Stimulated activated CD8-positive, alpha-beta memory T cell treated with anti-CD3 and anti-CD28 coated beads, Interleukin-2, amount 100 ng/mL, for 1 hour (primary cell): ENCODE data around the gene SRSF3.
"Not testable (repeated sequence)": the region's sequence is repeated elsewhere in the genome, so short reads cannot be mapped to it uniquely, and the experiment has no call there.

Experiments used
- DNase-seq, 2 donors: peaks; one replicate each; pipeline ENCODE4 v3.0.0-alpha.2; 2020; ENCODE audit warnings: low read depth in 2 of 2

Gene SRSF3

DNA sequence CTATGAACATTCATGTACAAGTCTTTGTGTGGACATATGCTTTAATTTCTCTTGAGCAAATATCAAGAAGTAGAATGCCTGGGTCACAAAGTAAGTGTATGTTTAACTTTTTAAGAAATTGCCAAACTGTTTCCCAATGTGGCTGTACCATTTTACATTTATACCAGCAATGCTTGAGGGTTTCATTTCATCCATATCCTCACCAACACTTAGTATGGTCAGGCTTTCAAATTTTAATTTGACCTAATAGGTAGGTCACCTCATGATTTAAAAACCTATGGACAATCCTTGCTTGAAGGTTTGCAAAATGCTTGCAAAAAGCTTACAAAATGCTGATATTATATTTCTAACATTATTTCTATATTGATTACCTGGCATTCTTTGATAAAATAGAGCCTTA is 19.5 kb upstream of the SRSF3 start:
- DNase-seq = no peak

DNA sequence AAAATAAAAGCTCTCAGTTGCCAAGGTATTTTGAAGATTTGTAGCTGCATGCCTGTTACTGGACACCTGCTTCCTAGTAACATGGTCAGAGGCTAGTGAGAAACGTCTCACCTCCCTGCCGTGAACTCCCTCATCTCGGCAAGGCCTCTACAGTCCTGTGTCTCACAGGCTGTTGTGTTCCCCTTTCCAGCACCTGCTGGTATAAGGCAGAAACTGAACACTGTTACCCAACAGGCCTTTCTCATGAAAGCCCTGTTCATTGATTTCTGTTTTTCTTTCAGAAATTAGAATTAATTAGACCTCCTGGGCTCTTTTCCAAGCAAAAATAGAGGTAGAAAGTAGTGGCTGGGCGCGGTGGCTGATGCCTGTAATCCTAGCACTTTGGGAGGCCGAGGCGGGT is 17.6 kb upstream of the SRSF3 start:
- DNase-seq = no peak

DNA sequence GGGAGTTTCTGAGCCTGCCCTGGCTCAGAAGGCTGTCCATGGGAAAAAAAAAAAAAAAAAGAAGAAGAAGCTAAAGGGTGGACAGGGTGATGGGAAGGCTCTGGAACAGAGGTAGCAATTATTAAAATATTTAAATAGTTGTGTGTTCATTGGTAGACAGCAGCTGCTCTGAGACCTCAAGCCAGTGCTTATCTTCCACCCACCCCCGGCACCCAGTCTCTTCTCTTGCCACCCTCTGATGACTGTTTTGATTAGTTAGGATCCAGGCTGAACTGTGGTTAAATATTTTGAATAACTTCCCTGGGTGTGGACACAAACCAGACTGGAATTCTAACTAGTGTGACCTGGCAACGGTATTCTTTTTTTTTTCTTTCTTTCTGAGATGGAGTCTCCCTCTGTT is 16.9 kb upstream of the SRSF3 start:
- no peak for DNase-seq

DNA sequence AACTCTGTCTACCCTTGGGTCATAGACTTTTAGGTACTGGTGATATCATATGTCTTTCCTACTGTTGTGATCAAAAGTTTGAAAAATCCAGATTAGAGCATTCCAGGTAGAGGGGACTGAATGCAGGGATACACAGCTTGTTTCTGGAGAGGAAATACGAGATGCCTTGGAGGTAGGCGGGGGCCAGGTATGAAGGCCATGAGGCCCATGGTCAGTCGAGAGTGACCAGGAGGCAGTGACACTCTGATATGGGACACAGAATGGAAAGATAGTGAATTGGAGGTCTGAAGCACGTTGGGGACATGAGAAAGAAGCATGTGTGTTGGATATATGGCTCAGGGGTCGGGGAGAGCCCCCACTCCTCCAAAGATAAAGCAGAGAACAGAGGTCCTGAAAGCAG is 16.1 kb upstream of the SRSF3 start:
- DNase-seq = no peak

DNA sequence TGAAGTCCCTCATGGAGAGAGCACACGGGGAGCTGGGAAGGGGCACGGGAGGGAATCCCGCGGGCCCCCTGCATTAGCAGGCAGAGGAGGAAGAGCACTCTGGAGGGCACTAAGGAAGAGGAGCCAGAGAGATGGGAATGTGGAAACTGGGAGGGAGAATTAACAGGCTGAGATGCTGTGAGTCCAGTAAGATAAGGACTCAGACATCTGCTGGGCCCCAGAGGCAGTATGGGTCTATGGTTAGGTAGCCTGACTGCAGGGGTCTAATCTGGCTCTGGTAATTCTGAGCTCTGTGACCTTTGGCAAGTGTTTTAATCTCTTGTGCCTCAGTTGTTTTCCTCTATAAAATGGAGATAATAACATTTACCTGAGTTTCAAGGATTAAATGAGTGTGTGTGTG is 15.7 kb upstream of the SRSF3 start:
- DNase-seq = no peak

DNA sequence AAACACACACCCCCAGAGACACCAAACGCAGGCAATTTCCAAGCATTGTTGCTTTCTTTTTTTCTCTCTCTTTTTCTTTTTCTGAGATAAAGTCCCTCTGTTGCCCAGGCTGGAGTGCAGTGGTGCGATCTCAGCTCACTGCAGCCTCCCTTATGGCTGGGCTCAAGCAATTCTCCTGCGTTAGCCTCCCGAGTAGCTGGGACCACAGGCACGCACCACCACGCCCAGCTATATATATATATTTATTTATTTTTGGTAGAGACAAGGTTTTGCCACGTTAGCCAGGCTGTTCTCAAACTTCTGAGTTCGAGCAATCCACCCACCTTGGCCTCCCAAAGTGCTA is 14.0 kb upstream of the SRSF3 start:
- no peak for DNase-seq

DNA sequence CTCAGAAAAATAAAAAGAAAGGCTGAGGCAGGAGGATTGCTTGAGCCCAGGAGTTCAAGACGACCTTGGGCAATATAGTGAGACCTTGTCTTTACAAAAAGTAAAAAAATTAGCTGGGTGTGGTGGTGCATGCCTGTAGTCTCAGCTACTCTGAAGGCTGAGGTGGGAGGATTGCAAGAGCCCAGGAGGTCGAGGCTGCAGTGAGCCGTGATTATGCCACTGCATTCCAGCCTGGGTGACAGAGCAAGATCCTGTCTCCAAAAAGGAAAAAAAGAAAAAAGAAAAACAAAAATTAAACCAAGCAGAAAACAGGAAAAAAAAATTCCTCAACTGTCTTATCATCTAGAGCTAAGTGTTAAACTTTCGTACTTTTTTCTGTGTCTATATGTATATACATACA is 12.4 kb upstream of the SRSF3 start:
- no peak for DNase-seq

DNA sequence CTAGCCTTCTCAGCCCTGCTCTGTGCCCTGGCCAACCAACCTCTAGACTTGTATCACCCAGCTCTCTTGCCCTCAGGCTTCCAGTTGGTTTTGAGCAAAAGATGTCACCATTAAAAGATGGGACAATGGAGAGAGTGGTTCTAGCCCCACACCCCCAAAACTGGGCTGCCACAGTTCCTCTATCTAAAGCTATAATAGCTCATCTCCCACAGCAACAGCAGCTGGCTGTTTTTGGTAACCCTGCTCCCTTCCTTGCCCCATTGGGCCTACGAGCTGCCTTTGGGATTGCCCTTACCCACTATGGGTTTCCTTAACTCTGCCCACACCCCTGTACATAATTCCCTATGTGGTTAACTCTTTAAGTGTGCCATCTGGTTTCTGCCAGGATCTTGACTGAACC is 7.6 kb upstream of the SRSF3 start:
- DNase-seq = no peak

DNA sequence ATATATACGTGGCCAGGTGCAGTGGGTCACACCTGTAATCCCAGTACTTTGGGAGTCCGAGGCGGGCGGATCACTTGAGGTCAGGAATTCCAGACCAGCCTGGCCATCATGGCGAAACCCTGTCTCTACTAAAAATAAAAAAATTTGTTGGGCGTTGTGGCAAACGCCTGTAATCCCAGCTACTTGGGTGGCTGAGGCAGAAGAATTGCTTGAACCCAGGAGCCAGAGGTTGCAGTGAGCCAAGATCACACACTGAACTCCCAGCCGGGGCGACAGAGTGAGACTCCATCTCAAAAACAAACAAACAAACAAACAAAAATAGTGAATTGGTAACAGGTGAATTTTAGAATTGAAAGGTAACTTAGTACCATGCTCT is 5.1 kb upstream of the SRSF3 start:
- not testable (repeated sequence) for DNase-seq

DNA sequence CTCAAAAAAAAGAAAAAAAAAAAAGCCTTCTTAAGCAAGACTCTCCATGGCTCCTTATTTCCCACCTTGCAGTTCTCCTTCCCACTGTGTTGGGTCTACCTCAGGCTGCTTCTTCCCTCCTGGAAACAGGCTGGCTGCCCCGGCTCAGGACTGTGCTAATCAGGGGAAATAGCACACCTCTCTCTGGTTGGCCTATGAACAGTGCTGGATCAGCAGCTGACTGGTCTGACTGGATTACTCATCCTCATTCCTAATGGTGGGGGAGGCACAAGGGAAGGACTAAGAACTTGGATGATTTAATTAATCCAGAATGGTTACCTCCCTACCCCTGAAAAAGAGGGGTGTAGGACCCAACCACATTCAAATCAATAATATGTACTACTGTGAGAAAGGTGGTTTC is 3.9 kb upstream of the SRSF3 start:
- DNase-seq = no peak

DNA sequence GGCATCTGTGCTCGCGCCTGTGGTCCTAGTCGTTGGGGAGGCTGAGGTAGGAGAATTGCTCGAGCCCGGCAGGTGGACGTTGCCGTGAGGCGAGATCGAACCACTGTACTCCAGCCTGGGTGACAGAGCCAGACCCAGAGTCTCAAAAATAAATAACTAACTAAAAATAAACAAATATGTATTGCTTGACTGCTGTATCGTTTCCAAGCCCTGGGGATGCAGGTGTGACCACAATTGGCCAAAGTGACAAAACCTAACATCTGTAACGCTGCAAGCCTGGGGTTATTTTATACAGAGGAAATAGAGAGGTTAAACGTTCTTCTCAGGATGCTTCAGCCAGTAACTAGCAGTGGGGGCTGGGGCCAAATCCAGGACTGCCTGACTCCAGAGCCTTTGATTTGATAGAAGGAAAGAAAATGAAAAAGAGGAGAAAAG is 1.9 kb upstream of the SRSF3 start:
- DNase-seq = no peak

DNA sequence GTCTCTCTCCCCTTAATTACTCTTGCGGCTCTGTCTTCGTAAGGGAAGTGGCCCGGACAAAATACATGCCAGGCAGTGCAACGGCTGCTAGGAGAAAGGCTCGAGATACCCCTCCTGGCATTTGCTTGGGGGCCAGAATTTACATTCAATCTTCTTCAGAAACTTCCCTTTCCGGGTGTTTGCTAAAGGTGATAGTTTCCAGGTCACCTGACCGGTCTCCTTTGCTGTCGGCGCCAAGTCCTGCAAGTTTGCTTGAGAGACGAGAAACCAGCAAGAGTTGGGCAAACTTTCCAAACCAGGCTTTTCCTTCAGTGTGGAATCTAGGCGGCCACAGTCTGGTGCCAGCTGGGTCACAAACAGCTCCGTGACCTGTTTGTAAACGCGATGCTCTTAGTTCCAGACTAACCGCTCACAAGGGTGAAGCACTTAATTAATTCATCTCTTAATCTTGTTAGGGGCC is 563 bp upstream of the SRSF3 start:
- DNase-seq = no peak

DNA sequence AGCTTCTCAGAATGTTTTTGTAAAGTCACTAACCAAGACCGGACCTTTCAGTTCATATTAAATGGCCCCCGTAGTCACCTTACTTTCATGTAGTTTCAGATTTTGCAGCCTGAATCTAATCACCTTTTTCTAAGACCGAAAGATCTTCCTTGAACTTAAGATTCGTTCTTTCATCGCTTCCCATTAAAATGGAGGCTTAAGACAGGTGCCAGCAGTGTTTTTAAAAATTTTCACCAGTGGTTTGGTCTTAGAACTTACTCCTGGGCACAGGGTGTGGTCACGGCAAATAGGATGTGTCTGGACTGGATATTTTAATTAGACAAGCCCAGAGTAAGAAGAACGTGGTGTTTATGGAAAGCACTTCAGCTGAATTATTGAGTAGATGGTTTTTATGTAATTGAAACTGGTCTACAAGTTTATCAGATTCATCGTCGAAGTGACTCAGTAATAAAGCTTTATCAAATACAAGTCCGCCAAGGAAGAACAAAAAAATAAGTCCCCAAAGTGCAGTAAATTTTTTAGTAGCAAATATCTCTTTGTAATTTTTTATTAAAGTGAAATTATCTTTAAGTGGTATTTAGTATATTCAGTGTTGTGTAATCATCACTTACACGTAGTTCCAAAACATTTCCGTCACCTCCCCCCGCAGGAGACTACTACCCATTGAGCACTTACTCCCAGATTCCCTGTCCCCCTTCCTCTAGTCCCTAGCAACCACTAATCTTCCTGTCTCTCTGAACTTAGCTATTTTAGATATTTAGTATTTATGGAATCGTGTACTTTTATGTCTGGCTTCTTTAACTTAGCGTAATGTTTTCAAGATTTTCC is 868 bp downstream of the SRSF3 start:
- no peak for DNase-seq

DNA sequence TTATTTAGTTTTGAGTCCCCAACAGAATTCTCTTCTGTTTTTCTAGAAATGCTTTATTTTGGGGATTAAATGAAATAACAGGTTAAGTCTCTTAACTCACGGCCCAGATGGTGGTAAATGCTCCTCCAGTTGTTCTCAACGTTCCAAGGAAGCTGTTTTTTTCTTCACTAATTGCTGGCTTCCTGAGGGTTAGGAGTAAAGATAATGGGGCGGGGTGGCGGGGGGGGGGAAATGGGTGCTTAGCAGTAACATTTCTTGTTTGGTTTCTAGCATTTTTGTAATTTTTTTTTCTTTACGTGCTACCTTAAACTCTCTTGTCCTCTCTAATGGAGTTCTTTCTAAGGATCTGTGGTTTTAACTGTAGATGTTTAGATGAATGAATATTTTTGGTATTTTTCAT is 2.2 kb downstream of the SRSF3 start:
- no peak for DNase-seq

DNA sequence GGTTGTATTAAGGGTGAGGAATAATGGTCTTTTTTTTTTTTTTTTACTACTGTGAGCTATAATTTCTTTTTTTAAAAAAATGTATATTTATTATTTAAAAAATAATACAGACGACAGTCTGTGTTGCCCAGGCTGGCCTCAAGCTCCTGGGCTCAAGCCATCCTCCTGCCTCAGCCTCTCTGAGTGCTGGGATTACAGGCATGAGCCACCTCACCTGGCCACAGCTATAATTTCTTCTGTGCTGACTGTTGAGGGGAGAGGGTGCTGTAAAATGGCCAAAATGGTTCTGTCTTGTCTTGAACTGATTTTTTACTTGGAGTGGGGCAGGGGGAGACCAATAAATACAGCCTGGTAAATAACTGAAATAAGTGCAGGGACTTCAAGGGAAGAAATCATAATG is 3.6 kb downstream of the SRSF3 start:
- DNase-seq = no peak

DNA sequence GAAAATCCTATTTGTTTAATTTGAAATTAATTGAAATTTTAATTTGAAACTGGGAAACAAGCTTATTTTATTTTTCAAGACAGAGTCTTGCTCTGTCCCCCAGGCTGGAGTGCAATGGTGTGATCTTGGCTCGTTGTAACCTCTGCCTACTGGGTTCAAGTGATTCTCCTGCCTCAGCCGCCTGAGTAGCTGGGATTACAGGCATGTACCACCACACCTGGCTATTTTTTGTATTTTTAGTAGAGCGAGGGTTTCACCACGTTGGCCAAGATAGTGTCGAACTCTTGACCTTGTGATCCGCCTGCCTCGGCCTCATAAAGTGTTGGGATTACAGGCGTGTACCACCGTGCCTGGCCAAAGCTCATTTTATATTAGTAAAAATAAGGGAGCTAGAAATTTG is 4.2 kb downstream of the SRSF3 start:
- no peak for DNase-seq

DNA sequence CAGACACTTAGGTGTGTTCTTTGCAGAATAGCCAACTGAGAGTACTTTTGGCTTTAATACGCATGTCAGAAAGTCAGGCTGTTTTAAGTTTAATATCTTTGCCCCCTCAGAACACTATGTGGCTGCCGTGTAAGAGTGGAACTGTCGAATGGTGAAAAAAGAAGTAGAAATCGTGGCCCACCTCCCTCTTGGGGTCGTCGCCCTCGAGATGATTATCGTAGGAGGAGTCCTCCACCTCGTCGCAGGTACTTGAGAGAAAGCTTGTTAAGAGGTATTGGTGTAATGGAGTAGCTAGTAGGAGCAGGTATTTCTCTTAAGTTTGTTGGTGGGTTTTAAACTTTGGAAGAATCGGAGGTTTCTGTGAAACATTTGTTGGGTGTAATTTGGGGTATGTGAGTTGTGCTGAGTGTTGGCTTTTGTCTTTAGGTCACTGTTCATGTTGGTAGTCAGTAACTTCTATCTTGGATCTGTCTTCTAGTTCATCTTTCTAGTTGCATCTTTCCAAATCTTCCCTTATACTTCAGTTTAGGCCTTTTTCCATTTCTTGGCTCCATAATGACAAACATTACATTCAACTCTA is 4.7 kb downstream of the SRSF3 start:
- DNase-seq = no peak

DNA sequence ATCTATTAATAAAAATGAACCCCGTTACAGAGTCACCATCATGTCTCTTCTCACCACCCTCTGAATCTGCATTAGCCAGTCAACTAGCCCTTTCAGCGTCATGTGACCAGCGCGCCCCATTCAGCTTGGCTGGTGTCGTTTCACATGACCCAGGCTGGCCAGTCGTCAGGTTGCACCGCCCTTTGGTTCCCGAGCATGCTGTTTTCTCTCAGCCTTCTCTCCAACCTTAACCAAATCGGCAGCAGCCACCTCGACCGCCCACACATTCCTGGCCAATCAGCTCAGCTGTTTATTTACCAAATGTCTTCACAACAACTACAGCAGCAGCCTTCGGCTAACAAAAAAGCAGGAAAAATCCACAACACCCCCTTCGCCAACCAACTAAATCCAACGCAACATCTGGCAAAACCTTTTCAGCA is 5.6 kb downstream of the SRSF3 start:
- DNase-seq = no peak

DNA sequence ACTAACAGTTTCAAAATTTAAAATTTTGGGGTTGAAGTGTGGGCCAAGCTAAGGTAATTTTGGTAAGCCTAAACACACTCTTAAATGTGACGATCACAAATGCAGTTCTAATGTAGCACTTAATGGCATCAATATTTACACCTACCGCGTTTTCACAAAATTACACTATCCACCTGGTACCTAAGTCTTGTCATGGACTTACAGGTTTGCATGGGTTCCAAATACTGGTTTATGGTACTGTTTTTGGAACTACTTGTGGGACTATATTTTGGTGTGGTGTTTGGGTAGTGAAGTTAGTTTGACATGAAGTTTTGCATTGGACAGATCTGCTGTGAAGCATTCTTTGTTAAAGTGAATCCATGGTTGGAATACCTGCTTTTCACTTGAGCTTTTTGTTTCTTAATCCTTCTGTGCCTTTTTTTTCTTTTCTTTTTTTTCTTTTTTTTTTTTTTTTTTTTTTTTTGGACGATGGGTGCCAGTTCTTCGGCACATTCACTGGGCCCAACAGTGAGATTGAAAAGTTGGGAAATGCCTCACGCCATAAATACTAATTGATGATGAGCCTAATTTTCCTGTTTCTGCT is 6.5 kb downstream of the SRSF3 start:
- no peak for DNase-seq

DNA sequence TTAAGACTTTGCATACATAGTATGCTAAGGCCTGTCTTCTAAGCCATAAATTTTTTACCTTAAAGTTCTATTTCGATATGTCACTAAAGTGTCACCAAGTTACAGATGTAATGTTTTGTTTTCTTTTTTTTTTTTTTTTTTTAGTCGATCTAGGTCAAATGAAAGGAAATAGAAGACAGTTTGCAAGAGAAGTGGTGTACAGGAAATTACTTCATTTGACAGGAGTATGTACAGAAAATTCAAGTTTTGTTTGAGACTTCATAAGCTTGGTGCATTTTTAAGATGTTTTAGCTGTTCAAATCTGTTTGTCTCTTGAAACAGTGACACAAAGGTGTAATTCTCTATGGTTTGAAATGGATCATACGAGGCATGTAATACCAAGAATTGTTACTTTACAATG is 7.7 kb downstream of the SRSF3 start:
- not testable (repeated sequence) for DNase-seq

DNA sequence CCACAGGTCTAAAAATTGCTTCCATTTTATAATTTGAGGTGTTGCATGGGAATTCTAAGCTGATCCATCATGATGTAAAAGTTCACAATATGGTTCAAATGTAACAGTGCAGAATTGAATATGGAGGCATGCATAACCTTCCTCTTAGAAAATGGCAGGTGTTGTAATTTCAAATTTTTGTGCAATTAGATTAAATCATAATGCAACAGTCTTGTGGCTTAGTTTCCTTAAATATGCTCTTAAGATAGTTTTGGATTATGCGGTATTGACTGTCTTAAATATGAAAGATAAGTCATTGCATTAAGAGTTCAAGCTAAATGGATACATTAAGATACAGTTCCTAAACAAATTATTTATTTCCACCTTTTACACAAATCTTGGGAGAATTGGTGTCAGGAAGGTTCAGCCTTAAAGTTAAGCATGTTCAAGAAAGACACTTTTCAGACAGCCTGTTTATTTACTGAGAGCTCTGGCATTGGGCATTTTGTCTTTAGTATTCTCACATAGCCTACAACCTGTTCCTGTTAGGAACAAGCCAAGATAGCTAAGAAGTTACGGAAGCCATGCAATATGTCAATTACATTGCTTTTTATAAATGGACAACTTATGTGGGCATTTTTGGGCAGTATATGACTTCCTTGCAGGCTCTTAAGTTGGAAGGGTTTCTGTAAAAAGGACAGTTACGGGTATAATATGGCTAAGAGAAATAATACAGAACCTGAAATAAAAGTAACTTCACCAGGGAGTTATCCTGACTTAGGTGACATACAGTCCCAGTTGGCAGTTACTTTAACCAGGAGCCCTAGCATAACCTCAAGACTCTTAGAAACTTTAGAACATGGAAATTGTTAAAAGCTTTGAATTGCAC is 9.3 kb downstream of the SRSF3 start:
- DNase-seq = no peak
